Skeletal muscle tissue (tissue), 4 donors: ENCODE data around the gene LRGUK. TPM values are rescaled to one million over a fixed set of nuclear protein-coding genes. Genes with fewer than 3 reads are reported as not detected.

Experiments
- H3K27ac ChIP-seq: one replicate; pipeline ENCODE4 v1.7.0; 2013; ENCODE audit warnings: mild to moderate bottlenecking, low read depth, low read length, inconsistent platforms
- H3K27me3 ChIP-seq, 3 donors: one replicate each; pipeline ENCODE4 v1.7.0; 2013; ENCODE audit warnings: low read length in 3 of 3; ENCODE audit not compliant: control insufficient read depth in 3 of 3, insufficient read depth in 3 of 3
- H3K36me3 ChIP-seq, 3 donors: one replicate each; pipeline ENCODE4 v1.7.0; 2013; ENCODE audit warnings: low read length in 3 of 3; ENCODE audit not compliant: control insufficient read depth in 3 of 3, insufficient read depth in 3 of 3
- H3K4me1 ChIP-seq, 3 donors: one replicate each; pipeline ENCODE4 v1.7.0; 2013; ENCODE audit warnings: low read length in 3 of 3, mild to moderate bottlenecking in 3 of 3; ENCODE audit not compliant: control insufficient read depth in 3 of 3, insufficient read depth in 3 of 3
- H3K4me3 ChIP-seq, 3 donors: one replicate each; pipeline ENCODE4 v1.7.0; 2013; ENCODE audit warnings: low read length in 3 of 3
- H3K9ac ChIP-seq, 3 donors: one replicate each; pipeline ENCODE4 v1.7.0; 2013; ENCODE audit warnings: low read length in 3 of 3, mild to moderate bottlenecking in 3 of 3, moderate library complexity in 2 of 3, low read depth in 1 of 3
- H3K9me3 ChIP-seq, 3 donors: one replicate each; pipeline ENCODE4 v1.7.0; 2013; ENCODE audit warnings: low read length in 3 of 3; ENCODE audit not compliant: control insufficient read depth in 3 of 3
- total RNA-seq: library from RNA; depleted of rRNA; stranded (reverse); fragments of >200 nt; gene quantifications from one replicate; pipeline ENCODE4 v1.2.3, GENCODE V29; 2014
- donor health status: Osteomylitis.

The LRGUK gene
- total RNA-seq, 1 donor from 2014 or later: 1.6 TPM

DNA sequence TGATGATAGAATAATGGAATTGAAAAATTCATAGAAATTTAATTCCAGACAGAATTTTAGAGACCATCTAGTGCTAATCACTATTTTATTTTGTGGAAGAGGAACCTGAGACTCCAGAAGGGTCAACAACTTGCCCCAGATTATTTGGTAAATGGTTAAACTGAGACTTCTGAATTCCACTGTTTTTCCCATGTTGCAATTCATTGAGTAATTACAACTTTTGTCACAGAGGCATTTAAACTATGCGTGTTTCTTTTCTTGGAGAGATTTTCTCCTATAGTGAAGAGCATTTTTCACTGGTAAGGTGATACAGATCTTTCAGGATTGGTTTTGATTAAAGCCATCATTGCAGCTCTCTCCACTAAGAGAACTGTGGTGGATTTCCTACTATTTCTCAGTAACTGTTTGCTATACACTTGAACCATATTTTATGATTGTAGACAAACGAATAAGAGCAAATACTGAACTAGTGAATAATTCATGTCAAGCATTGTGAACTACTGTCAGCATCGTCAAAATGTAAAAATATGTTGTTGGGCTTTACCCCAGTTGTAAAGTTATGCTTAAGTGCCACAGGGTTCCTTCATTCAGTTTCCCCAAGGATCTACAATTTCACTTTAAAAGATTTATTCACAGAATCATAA is 26.5 kb downstream of the LRGUK start:
- Histone ChIP-seq H3K9ac (no peak overlapping the region), H3K9me3 (no peaks in the 10 kb centered on the region), H3K36me3 (no peaks in the 10 kb centered on the region), H3K27me3 (no peaks in the 10 kb centered on the region), H3K4me3 (no peak overlapping the region), H3K27ac (no peak overlapping the region), H3K4me1 (no peaks in the 10 kb centered on the region)

DNA sequence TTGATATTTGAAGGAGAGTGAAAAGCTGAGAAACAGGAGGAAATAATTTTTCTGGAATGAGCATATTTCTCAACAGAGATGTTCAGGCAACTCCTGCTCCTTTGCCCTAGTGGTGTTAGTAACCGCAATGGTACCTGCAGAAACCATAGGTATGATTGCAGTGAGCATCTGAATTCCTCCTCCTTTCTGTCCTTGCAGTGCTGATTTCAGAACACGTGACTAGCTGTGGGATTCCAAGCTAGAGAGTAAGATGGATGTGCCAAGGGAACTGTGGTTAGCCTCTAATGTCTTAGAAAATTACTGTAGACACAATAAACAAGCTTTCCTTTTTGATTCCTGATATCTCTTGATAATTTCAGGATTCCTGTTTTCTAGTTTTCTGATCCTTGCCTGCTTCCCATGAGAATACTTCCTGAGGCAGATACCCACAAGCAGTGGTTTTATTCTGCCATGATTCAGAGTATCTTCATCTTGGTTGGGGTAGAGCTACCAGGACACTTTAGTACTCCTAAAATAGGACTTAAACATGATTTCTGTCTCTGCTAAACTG is 27.5 kb downstream of the LRGUK start:
- no peak overlapping the region for H3K27ac ChIP-seq
- no peak overlapping the region for H3K4me3 ChIP-seq
- no peaks in the 10 kb centered on the region for H3K9me3 ChIP-seq
- H3K9ac ChIP-seq: no peak overlapping the region
- H3K4me1 ChIP-seq: no peaks in the 10 kb centered on the region
- H3K36me3 ChIP-seq: no peaks in the 10 kb centered on the region
- H3K27me3 ChIP-seq: no peaks in the 10 kb centered on the region

DNA sequence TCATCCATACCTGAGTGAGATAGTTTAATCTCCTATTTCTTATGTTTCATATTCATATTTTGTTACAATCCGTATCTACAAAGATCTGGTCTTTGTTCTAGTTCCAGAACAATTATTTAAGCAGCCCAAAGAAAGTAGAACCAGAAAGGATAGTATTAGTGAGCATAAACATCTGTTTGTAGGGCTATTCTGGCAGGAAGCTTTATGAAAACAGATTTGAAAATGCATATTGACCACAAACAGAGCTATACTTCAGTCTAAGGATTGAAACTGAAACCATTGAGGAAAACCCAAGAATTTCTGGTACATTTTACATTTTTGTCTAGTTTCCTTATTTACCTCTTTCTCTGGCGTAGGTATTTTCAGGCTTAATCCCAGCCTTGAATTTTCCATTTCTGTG is 28.1 kb downstream of the LRGUK start:
- H3K4me3 ChIP-seq: no peak overlapping the region
- no peaks in the 10 kb centered on the region for H3K36me3 ChIP-seq
- H3K27ac ChIP-seq: no peak overlapping the region
- no peaks in the 10 kb centered on the region for H3K4me1 ChIP-seq
- H3K27me3 ChIP-seq: no peaks in the 10 kb centered on the region
- H3K9me3 ChIP-seq: no peaks in the 10 kb centered on the region
- H3K9ac ChIP-seq: no peak overlapping the region

DNA sequence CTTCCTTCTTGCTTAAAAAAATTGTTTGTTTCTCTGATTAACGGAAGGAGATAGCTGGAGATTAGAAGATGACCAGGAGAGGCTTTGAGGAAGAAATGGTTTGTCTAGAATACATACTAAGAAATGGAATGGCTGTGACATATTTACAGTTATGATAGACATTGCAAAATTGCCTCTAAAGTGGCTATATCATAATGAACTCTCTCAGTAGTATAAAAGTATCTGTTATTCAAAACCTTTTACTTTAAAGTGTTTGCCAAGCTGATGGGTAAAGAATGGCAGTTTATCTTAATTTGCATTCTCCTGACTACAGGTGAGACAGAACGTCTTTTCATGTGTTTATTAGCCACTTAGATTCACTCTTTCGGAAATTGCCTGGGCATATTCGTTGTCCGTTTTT is 28.7 kb downstream of the LRGUK start:
- Histone ChIP-seq H3K4me1 (no peaks in the 10 kb centered on the region), H3K9me3 (no peaks in the 10 kb centered on the region)

DNA sequence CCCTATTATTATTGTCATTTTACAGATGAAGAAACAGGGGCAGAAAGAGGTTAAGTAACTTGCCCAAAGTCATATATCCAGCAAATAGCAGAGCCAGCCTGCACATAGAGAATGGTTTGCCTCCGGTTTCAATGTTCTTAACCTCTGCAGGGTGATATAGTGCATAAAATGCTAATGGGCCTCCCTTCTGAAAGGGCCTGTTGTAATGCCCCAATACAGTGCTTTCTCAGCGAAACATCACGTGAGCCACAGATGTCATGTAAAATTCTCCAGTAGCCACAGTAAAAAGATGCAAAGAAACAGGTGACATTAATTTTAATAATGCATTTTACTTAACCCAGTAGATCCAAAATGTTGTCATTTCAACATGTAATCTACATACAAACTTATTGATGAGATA is 38.1 kb downstream of the LRGUK start:
- no peaks in the 10 kb centered on the region for H3K9me3 ChIP-seq

More for the DNA sequence above, 28.7 kb downstream of the LRGUK start:
- Histone ChIP-seq H3K27me3 (no peaks in the 10 kb centered on the region), H3K9ac (no peak overlapping the region), H3K4me3 (no peak overlapping the region), H3K36me3 (no peaks in the 10 kb centered on the region), H3K27ac (no peak overlapping the region)

DNA sequence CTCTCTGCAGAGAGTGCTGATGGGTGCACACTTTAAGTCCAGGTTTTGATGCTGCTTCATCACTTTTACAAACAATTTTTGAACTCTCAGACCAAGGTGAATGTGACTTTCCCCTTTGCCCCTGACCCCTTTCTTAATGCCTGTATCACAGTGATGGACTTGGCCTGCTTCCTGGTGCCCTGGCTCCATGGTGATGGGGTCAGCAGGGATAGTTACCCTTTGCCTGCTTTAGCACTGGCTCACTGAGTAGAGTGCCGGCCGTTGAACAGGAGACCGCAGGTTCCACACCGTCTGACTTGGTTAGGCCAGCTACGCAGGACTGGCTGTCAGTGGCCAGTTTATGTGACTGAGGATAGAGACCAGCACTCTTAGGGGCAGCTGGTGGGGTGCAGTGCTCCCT is 40.1 kb downstream of the LRGUK start:
- Histone ChIP-seq H3K36me3 (no peaks in the 10 kb centered on the region), H3K4me1 (no peaks in the 10 kb centered on the region), H3K9ac (no peak overlapping the region), H3K9me3 (no peaks in the 10 kb centered on the region), H3K27me3 (no peaks in the 10 kb centered on the region), H3K27ac (no peak overlapping the region), H3K4me3 (no peak overlapping the region)

More for the DNA sequence above, 38.1 kb downstream of the LRGUK start:
- H3K36me3 ChIP-seq: no peaks in the 10 kb centered on the region
- no peak overlapping the region for H3K9ac ChIP-seq
- H3K27me3 ChIP-seq: no peaks in the 10 kb centered on the region
- no peak overlapping the region for H3K4me3 ChIP-seq
- no peak overlapping the region for H3K27ac ChIP-seq
- H3K4me1 ChIP-seq: no peaks in the 10 kb centered on the region

DNA sequence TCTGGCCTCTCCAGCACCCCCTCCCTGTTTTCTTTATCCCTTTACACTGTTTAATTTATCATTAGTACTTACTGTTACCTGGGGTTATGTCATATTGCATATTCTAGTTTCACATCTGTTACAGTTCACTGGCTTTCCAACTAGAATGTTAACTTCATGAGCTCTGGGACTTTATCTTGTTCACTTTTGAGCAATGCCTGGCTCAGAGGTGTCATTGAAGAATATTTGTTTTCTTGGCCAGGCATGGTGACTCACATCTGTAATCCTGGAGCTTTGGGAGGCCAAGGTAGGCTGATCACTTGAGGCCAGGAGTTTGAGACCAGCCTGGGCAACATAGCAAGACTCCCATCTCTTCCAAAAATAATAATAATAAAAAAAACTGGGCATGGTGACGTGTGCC is 40.7 kb downstream of the LRGUK start:
- H3K4me1 ChIP-seq: no peaks in the 10 kb centered on the region
- H3K27me3 ChIP-seq: no peaks in the 10 kb centered on the region
- H3K27ac ChIP-seq: no peak overlapping the region
- H3K36me3 ChIP-seq: no peaks in the 10 kb centered on the region
- no peaks in the 10 kb centered on the region for H3K9me3 ChIP-seq
- H3K9ac ChIP-seq: no peak overlapping the region
- no peak overlapping the region for H3K4me3 ChIP-seq

DNA sequence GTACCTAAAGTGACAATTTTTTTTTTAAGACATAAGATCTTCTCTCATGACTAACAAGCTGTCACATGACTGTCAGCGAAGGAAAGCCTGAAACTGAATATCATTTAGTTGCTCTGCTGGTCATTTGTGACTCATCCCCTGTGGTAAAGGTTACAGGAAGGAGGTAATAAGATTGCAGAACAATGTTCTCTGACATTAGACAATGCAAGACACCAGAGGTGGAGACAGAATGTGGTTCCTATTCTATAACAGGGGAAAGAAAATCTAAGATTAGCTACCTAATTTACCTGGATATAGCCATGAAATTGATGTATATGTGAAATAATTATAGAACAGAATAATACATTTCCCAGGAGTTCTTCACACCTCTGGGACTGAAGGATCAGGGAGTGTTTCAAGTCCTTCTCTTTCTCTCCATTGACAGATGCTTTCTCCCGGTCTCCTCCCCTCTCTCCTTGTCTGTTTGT is 47.7 kb downstream of the LRGUK start:
- no peak overlapping the region for H3K27ac ChIP-seq
- no peak overlapping the region for H3K9ac ChIP-seq
- no peaks in the 10 kb centered on the region for H3K36me3 ChIP-seq
- no peak overlapping the region for H3K4me3 ChIP-seq
- H3K9me3 ChIP-seq: no peaks in the 10 kb centered on the region
- H3K4me1 ChIP-seq: no peaks in the 10 kb centered on the region
- H3K27me3 ChIP-seq: no peaks in the 10 kb centered on the region

DNA sequence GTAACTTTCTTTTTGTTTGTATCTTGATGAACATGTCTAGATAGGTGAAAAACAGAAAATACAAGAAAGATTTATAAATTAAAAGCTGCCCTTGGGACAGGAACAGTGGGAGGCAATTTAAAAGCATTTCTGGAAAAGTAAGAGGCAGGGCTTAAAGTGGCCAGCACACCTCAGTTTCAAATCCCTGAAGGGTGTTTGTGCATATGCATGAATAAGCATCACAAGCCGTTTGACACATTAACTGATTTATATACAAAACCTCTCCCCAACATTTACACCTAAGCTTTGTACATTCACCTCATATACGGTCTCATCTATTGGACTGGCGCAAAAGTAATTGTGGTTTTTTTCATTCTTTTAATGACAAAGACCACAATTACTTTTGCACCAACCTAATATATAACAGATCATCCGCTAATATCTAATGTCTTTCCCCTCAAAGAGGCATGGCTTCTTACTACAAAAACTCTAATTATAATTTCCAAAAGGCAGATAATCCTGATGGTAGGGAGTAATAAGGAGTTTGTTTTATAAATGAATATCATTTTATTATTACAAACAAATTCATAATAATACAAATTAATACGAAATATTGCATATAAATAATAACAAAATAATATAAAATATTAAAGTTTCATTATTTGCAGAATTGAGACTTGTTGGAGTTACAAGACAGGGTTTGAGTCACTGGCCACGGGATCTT is 48.3 kb downstream of the LRGUK start:
- no peak overlapping the region for H3K9ac ChIP-seq
- H3K36me3 ChIP-seq: no peaks in the 10 kb centered on the region
- H3K27me3 ChIP-seq: no peaks in the 10 kb centered on the region
- no peaks in the 10 kb centered on the region for H3K4me1 ChIP-seq
- no peaks in the 10 kb centered on the region for H3K9me3 ChIP-seq
- H3K27ac ChIP-seq: no peak overlapping the region
- no peak overlapping the region for H3K4me3 ChIP-seq

DNA sequence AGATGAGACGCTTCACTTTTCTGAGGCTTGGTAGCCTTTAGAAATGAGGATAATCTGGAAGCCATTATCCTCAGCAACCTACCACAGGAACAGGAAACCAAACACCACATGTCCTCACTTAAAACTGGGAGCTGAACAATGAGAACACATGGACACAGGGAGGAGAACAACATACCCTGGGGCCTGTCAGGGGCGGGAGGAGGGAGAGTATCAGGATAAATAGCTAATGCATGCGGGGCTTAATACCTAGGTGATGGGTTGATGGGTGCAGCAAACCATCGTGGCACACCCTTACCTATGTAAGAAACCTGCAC is 48.9 kb downstream of the LRGUK start:
- H3K27ac ChIP-seq: no peak overlapping the region
- no peaks in the 10 kb centered on the region for H3K4me1 ChIP-seq
- no peaks in the 10 kb centered on the region for H3K9me3 ChIP-seq
- H3K36me3 ChIP-seq: no peaks in the 10 kb centered on the region
- no peak overlapping the region for H3K4me3 ChIP-seq
- no peak overlapping the region for H3K9ac ChIP-seq
- H3K27me3 ChIP-seq: no peaks in the 10 kb centered on the region
